K562 (cell line): ENCODE results near the gene MMP11. TPM values are rescaled to one million over a fixed set of nuclear protein-coding genes. Genes with fewer than 3 reads are reported as not detected.

Source experiments
- CEBPG ChIP-seq, 3 experiments: fragments of 200-800 bp in 1 of 3; sonication (Bioruptor generic) in 1 of 3; sonication (generic) in 1 of 3; formaldehyde crosslinking in 1 of 3; IDR thresholded peaks in 2 of 3; conservative IDR thresholded peaks in 1 of 3; 2 replicates each; pipeline versions ENCODE4 v1.6.1 to v1.8.0; 2016 to 2022; ENCODE audit warnings: missing compliant biosample characterization in 2 of 3, missing genetic modification characterization in 2 of 3, mild to moderate bottlenecking in 1 of 3, missing genetic modification reagents in 1 of 3
- CSDE1 ChIP-seq, 2 experiments: fragments of 450-650 bp; IDR thresholded peaks; 2 replicates each; pipeline ENCODE4 v1.6.1; 2016; ENCODE audit warnings: mild to moderate bottlenecking in 1 of 2
- DACH1 ChIP-seq: fragments of 450-650 bp; IDR thresholded peaks from 2 replicates; pipeline ENCODE4 v1.6.1; 2018; ENCODE audit not compliant: partially characterized antibody
- DMBX1 ChIP-seq: fragments of 250-450 bp; sonication (Bioruptor Pico); IDR thresholded peaks from 2 replicates; pipeline ENCODE4 v1.8.0; 2022; ENCODE audit warnings: inconsistent platforms, mild to moderate bottlenecking, moderate library complexity, borderline replicate concordance
- E2F3 ChIP-seq: fragments of 250-450 bp; sonication (Bioruptor Pico); IDR thresholded peaks from 2 replicates; pipeline ENCODE4 v1.4.0; 2020; ENCODE audit warnings: mild to moderate bottlenecking
- ELF4 ChIP-seq: fragments of 450-650 bp; formaldehyde crosslinking; IDR thresholded peaks from 2 replicates; pipeline ENCODE4 v1.4.0; 2022; ENCODE audit warnings: missing genetic modification characterization
- HDAC6 ChIP-seq: IDR thresholded peaks from 2 replicates; pipeline ENCODE4 v1.6.1; 2012; ENCODE audit warnings: low read depth, mild to moderate bottlenecking, control low read depth, inconsistent platforms, low read length, moderate library complexity
- HMG20A ChIP-seq: fragments of 450-650 bp; formaldehyde crosslinking; conservative IDR thresholded peaks from 2 replicates; pipeline ENCODE4 v1.4.0; 2020; ENCODE audit warnings: mild to moderate bottlenecking, mixed read lengths
- JUN ChIP-seq, 2 experiments: sonication (generic) in 1 of 2; formaldehyde crosslinking in 1 of 2; IDR thresholded peaks; 2 replicates each; pipeline versions ENCODE4 v1.6.1 to v1.8.0; 2012 to 2022; ENCODE audit warnings: borderline replicate concordance in 2 of 2, mild to moderate bottlenecking in 2 of 2, improper control_type of control experiment in 1 of 2, low read depth in 1 of 2, low read length in 1 of 2, missing genetic modification reagents in 1 of 2
- KDM1A ChIP-seq, 2 experiments: fragments of 450-650 bp; IDR thresholded peaks; 2 replicates each; pipeline ENCODE4 v1.6.1; 2016; ENCODE audit warnings: mild to moderate bottlenecking in 2 of 2
- NCOA4 ChIP-seq: fragments of 450-650 bp; IDR thresholded peaks from 2 replicates; pipeline ENCODE4 v1.6.1; 2018; ENCODE audit warnings: mild to moderate bottlenecking; ENCODE audit not compliant: partially characterized antibody
- POLR2AphosphoS5 ChIP-seq: IDR thresholded peaks from 2 replicates; pipeline ENCODE4 v1.6.1; 2011; ENCODE audit warnings: mild to moderate bottlenecking, low read depth, low read length, moderate library complexity; ENCODE audit not compliant: control insufficient read depth, insufficient read depth
- RAD51 ChIP-seq: fragments of 450-650 bp; IDR thresholded peaks from 2 replicates; pipeline ENCODE4 v1.7.1; 2016; ENCODE audit warnings: low read depth, mild to moderate bottlenecking, borderline replicate concordance
- RB1 ChIP-seq: fragments of 450-650 bp; IDR thresholded peaks from 2 replicates; pipeline ENCODE4 v1.6.1; 2017; ENCODE audit warnings: low read depth, mild to moderate bottlenecking
- RBBP5 ChIP-seq: fragments of 200-600 bp; sonication (generic); IDR thresholded peaks from 2 replicates; pipeline ENCODE4 v1.6.1; 2012; ENCODE audit warnings: borderline replicate concordance, mild to moderate bottlenecking, low read length, control low read depth, inconsistent platforms; ENCODE audit not compliant: insufficient read depth, poor library complexity, severe bottlenecking
- RFX5 ChIP-seq: IDR thresholded peaks from 2 replicates; pipeline ENCODE4 v1.6.1; 2011; ENCODE audit warnings: low read depth, mild to moderate bottlenecking, improper control_type of control experiment, low read length
- RFX7 ChIP-seq: fragments of 250-450 bp; sonication (Bioruptor Pico); IDR thresholded peaks from 2 replicates; pipeline ENCODE4 v1.5.1; 2021; ENCODE audit warnings: mild to moderate bottlenecking
- SNIP1 ChIP-seq: fragments of 450-650 bp; IDR thresholded peaks from 2 replicates; pipeline ENCODE4 v1.7.1; 2017; ENCODE audit warnings: low read depth, mild to moderate bottlenecking
- SRSF7 ChIP-seq: fragments of 200-400 bp; formaldehyde crosslinking; optimal IDR thresholded peaks from 2 replicates; pipeline ENCODE3; 2017; ENCODE audit warnings: mild to moderate bottlenecking, low read depth, low read length
- TCF3 ChIP-seq: sonication (generic); formaldehyde crosslinking; IDR thresholded peaks from 2 replicates; pipeline ENCODE4 v1.4.0; 2020; ENCODE audit warnings: mild to moderate bottlenecking, missing genetic modification reagents
- ZC3H8 ChIP-seq: fragments of 450-650 bp; IDR thresholded peaks from 2 replicates; pipeline ENCODE4 v1.6.1; 2017
- ZFP1 ChIP-seq: fragments of 450-650 bp; formaldehyde crosslinking; IDR thresholded peaks from 2 replicates; pipeline ENCODE4 v1.4.0; 2020; ENCODE audit warnings: mild to moderate bottlenecking, mixed read lengths
- ZNF274 ChIP-seq: IDR thresholded peaks from 2 replicates; pipeline ENCODE4 v1.6.1; 2011; ENCODE audit warnings: low read depth, mild to moderate bottlenecking, low read length, moderate library complexity, borderline replicate concordance
- ZNF644 ChIP-seq: fragments of 200-800 bp; sonication (Bioruptor generic); IDR thresholded peaks from 2 replicates; pipeline ENCODE4 v1.6.1; 2016; ENCODE audit warnings: low read depth, missing genetic modification characterization, missing compliant biosample characterization
- ZSCAN29 ChIP-seq: fragments of 450-650 bp; IDR thresholded peaks from 2 replicates; pipeline ENCODE4 v1.6.1; 2017
- polyA plus RNA-seq, 8 experiments: library from polyadenylated mRNA; depleted of rRNA in 4 of 8; stranded (reverse) in 5 of 8; unstranded in 3 of 8; fragments of >200 nt; fragmentation: Nextera tagmentation in 2 of 8; fragmentation: Illumina TruSeq in 1 of 8; extraction: Ambion mirVana in 2 of 8; extraction: Trizol in 1 of 8; gene quantifications; 2 replicates each; pipeline versions ENCODE4 v1.2.1 to v1.2.3, GENCODE V29; 2011 to 2014; ENCODE audit warnings: inconsistent platforms in 1 of 8, missing spikeins in 1 of 8
- total RNA-seq, 7 experiments: library from RNA; depleted of rRNA in 6 of 7; stranded (reverse); fragments of >200 nt in 6 of 7; fragmentation: Illumina TruSeq in 2 of 7; extraction: Trizol in 2 of 7; gene quantifications; 2 replicates each; pipeline versions ENCODE4 v1.2.1 to v1.2.3, GENCODE V29; 2011 to 2021; ENCODE audit warnings: low replicate concordance in 1 of 7
- TF ChIP-seq, protein P1 (sequence below): fragments of 250-450 bp; sonication (Bioruptor Pico); IDR thresholded peaks from 2 replicates; pipeline ENCODE4 v1.5.0; 2020; ENCODE audit warnings: mild to moderate bottlenecking
- TF ChIP-seq, protein P2 (sequence below): sonication (generic); formaldehyde crosslinking; IDR thresholded peaks from 2 replicates; pipeline ENCODE4 v1.8.1; 2023; ENCODE audit warnings: mild to moderate bottlenecking, missing genetic modification reagents

Gene MMP11
- total and polyA plus RNA-seq, 9 of the 15 experiments (the other 6 are each of a cell fraction or from before 2014, with no cell fraction given): 0.14 to 1.8 (median 1.1) TPM; not detected in 2

DNA sequence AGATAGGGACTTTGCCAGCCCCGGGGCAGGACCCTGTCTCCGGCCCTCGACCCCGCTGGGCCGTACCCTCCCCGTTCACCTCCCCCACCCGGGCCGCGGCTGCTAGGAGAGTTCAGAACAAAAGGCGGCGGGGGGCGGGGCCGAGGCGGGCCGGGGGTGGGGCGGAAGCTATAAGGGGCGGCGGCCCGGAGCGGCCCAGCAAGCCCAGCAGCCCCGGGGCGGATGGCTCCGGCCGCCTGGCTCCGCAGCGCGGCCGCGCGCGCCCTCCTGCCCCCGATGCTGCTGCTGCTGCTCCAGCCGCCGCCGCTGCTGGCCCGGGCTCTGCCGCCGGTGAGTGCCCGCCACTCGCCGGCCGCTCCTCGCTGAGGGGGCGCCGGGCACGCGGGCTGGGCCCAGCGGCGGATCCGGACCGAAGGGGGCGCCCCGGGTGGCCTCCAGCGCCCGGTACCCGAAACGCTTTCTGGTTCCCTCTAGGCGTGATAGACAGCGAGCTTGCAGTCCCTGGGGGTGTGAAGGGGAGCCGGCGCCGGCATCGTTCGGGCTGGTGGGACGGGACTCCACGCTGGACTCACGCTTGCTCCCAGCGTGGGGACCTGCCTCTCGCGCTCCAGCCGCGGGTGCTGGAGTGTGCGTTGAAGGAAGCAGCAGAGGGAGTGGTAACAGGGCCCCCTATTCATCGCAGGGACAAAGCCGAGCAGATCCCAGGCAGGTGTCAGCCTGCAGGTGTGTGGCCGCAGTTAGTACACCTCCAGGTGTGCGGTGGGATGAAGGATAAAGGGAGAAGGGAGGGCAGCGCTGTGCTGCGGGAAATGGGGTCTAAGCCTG lies at the start of gene MMP11 (continued):
- no peak for TF ChIP-seq RFX7 (CRISPR knock-in tag)
- TF ChIP-seq ZNF274: no peak
- no peak for TF ChIP-seq SNIP1
- TF ChIP-seq HMG20A (CRISPR knock-in tag): no peak
- no peak for TF ChIP-seq CSDE1 (IDR thresholded peaks at IDR 0.05)
- no peak for TF ChIP-seq RAD51
- no peak for TF ChIP-seq ZNF644 (tag)
- peak; percentile 72 for TF ChIP-seq RB1
- TF ChIP-seq DACH1: no peak
- TF ChIP-seq KDM1A (IDR thresholded peaks at IDR 0.05): no peak
- TF ChIP-seq E2F3: no peak
- no peak for TF ChIP-seq TCF3 (CRISPR knock-in tag)
- TF ChIP-seq NCOA4: no peak
- TF ChIP-seq DMBX1 (CRISPR knock-in tag): no peak
- TF ChIP-seq RBBP5: no peak
- no peak for TF ChIP-seq ELF4
- no peak for TF ChIP-seq SRSF7
- TF ChIP-seq RFX5: no peak
- no peak for TF ChIP-seq POLR2AphosphoS5
- TF ChIP-seq JUN (IDR thresholded peaks at IDR 0.05; ENCODE audit: borderline replicate concordance, low read depth, low read length): no peak
- TF ChIP-seq JUN (CRISPR knock-in tag; IDR thresholded peaks at IDR 0.05; ENCODE audit: borderline replicate concordance): no peak
- TF ChIP-seq ZSCAN29: no peak
- no peak for TF ChIP-seq ZC3H8
- TF ChIP-seq, protein P1, sequence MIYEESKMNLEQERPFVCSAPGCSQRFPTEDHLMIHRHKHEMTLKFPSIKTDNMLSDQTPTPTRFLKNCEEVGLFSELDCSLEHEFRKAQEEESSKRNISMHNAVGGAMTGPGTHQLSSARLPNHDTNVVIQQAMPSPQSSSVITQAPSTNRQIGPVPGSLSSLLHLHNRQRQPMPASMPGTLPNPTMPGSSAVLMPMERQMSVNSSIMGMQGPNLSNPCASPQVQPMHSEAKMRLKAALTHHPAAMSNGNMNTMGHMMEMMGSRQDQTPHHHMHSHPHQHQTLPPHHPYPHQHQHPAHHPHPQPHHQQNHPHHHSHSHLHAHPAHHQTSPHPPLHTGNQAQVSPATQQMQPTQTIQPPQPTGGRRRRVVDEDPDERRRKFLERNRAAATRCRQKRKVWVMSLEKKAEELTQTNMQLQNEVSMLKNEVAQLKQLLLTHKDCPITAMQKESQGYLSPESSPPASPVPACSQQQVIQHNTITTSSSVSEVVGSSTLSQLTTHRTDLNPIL (CRISPR knock-in tag): no peak
- no peak for TF ChIP-seq HDAC6
- no peak for TF ChIP-seq CEBPG (CRISPR knock-in tag; IDR thresholded peaks at IDR 0.05)
- TF ChIP-seq CEBPG (tag; conservative IDR thresholded peaks at IDR 0.05 in 1 of 2, IDR thresholded peaks at IDR 0.05 in 1 of 2): no peak
- TF ChIP-seq, protein P2, sequence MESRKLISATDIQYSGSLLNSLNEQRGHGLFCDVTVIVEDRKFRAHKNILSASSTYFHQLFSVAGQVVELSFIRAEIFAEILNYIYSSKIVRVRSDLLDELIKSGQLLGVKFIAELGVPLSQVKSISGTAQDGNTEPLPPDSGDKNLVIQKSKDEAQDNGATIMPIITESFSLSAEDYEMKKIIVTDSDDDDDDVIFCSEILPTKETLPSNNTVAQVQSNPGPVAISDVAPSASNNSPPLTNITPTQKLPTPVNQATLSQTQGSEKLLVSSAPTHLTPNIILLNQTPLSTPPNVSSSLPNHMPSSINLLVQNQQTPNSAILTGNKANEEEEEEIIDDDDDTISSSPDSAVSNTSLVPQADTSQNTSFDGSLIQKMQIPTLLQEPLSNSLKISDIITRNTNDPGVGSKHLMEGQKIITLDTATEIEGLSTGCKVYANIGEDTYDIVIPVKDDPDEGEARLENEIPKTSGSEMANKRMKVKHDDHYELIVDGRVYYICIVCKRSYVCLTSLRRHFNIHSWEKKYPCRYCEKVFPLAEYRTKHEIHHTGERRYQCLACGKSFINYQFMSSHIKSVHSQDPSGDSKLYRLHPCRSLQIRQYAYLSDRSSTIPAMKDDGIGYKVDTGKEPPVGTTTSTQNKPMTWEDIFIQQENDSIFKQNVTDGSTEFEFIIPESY (CRISPR knock-in tag): peak; percentile 30; the same call in 1 of the 2 replicates
- no peak for TF ChIP-seq ZFP1 (CRISPR knock-in tag)
